Endothelial cell of umbilical vein (primary cell): ENCODE results near the gene FOSL2. TPM values are rescaled to one million over a fixed set of nuclear protein-coding genes. Genes with fewer than 3 reads are reported as not detected.

Experiments
- BruUV-seq: library from RNA; stranded (reverse); fragments of 400-500 nt; replicated peaks from 2 replicates; lab custom pipeline; 2021; lab: Mats Ljungman, UMichigan
- CTCF ChIA-PET: fragments of 300-600, 350-600 bp; sonication (Branson Sonifier 250); formaldehyde crosslinking; loops from one replicate; lab custom pipeline; 2021; ENCODE audit warnings: antibody characterized with exemption, inconsistent platforms; lab: Charles Lee
- POLR2A ChIA-PET: fragments of 300-600, 350-600 bp; sonication (Branson Sonifier 250); formaldehyde crosslinking; loops from one replicate; lab custom pipeline; 2021; ENCODE audit warnings: antibody characterized with exemption, inconsistent platforms; lab: Charles Lee
- DNase-seq: peaks from one replicate; pipeline ENCODE4 v3.0.0-alpha.2; 2011; ENCODE audit warnings: low read depth, low spot score
- FAIRE-seq: peaks from 2 replicates; lab custom pipeline; 2011; peaks lifted over from hg19 to GRCh38; lab: Jason Lieb, UNC
- H2AFZ ChIP-seq: 2 replicates; pipeline ENCODE4 v1.6.0; 2012; ENCODE audit warnings: low read depth, low read length, control low read depth, inconsistent platforms
- H3K27ac ChIP-seq: 2 replicates; pipeline ENCODE4 v1.5.1; 2011; ENCODE audit warnings: low read depth, mild to moderate bottlenecking, control low read depth, low read length, moderate library complexity; ENCODE audit not compliant: insufficient read depth
- H3K27me3 ChIP-seq, 2 experiments: 2 replicates each; pipeline versions ENCODE4 v1.6.0 to v1.6.1; 2011; ENCODE audit warnings: low read length in 2 of 2, mixed read lengths in 1 of 2; ENCODE audit not compliant: control insufficient read depth in 2 of 2, insufficient read depth in 2 of 2
- H3K36me3 ChIP-seq, 2 experiments: 2 replicates in 1 of 2; 3 replicates in 1 of 2; pipeline ENCODE4 v1.5.1; 2011; ENCODE audit warnings: low read length in 2 of 2, mild to moderate bottlenecking in 1 of 2, moderate library complexity in 1 of 2; ENCODE audit not compliant: control insufficient read depth in 2 of 2, insufficient read depth in 2 of 2; ENCODE audit errors: extremely low read depth in 1 of 2
- H3K4me1 ChIP-seq: 3 replicates; pipeline ENCODE4 v1.5.1; 2011; ENCODE audit warnings: mild to moderate bottlenecking, low read length; ENCODE audit not compliant: control insufficient read depth, insufficient read depth; ENCODE audit errors: extremely low read depth
- H3K4me2 ChIP-seq: 2 replicates; pipeline ENCODE4 v1.6.1; 2011; ENCODE audit warnings: low read length, control low read depth, mixed read lengths; ENCODE audit not compliant: insufficient read depth
- H3K4me3 ChIP-seq, 3 experiments: fragments of 200-600 bp in 1 of 3; sonication (generic), shearing (Covaris generic) in 1 of 3; replicated peaks in 1 of 3; 2 replicates each; pipeline ENCODE4 v1.5.1; 2011 to 2016; ENCODE audit warnings: control low read depth in 3 of 3, low read length in 3 of 3, mild to moderate bottlenecking in 2 of 3, inconsistent platforms in 1 of 3, low read depth in 1 of 3, moderate library complexity in 1 of 3; ENCODE audit not compliant: insufficient read depth in 1 of 3
- H3K79me2 ChIP-seq: 2 replicates; pipeline ENCODE4 v1.6.0; 2012; ENCODE audit warnings: low read length, inconsistent platforms; ENCODE audit not compliant: control insufficient read depth, insufficient read depth
- H3K9ac ChIP-seq: replicated peaks from 2 replicates; pipeline ENCODE3; 2011; ENCODE audit warnings: low read length, control low read depth; ENCODE audit not compliant: insufficient read depth; ENCODE audit errors: extremely low read depth
- H3K9me1 ChIP-seq: replicated peaks from 3 replicates; pipeline ENCODE4 v1.6.0; 2011; ENCODE audit warnings: mild to moderate bottlenecking, low read length; ENCODE audit not compliant: control insufficient read depth, insufficient read depth; ENCODE audit errors: extremely low read depth
- H3K9me3 ChIP-seq: replicated peaks from 2 replicates; pipeline ENCODE4 v1.5.1; 2012; ENCODE audit warnings: low read length, inconsistent platforms; ENCODE audit not compliant: control insufficient read depth, insufficient read depth
- H4K20me1 ChIP-seq: replicated peaks from 2 replicates; pipeline ENCODE3; 2011; ENCODE audit warnings: mild to moderate bottlenecking, low read length; ENCODE audit not compliant: control insufficient read depth, insufficient read depth; ENCODE audit errors: extremely low read depth
- CTCF ChIP-seq, 2 donors: IDR thresholded peaks; 1 replicate in 1 of 2; 2 replicates in 1 of 2; pipeline ENCODE4 v1.5.1; 2011; ENCODE audit warnings: low read length in 2 of 2, mild to moderate bottlenecking in 2 of 2, moderate library complexity in 2 of 2, control low read depth in 1 of 2, inconsistent platforms in 1 of 2, low read depth in 1 of 2; ENCODE audit not compliant: insufficient read depth in 1 of 2; ENCODE audit errors: extremely low read depth in 1 of 2
- EZH2 ChIP-seq: IDR thresholded peaks from 2 replicates; pipeline ENCODE4 v1.6.1; 2012; ENCODE audit warnings: borderline replicate concordance, low read depth, mild to moderate bottlenecking, moderate library complexity, low read length, inconsistent platforms; ENCODE audit not compliant: severe bottlenecking
- FOS ChIP-seq: IDR thresholded peaks from 2 replicates; pipeline ENCODE4 v1.6.1; 2011; ENCODE audit warnings: mild to moderate bottlenecking, low read length, moderate library complexity, borderline replicate concordance; ENCODE audit not compliant: insufficient read depth
- GATA2 ChIP-seq: IDR thresholded peaks from 2 replicates; pipeline ENCODE4 v1.7.0; 2011; ENCODE audit warnings: low read depth, mild to moderate bottlenecking, moderate library complexity, mixed read lengths, low read length; ENCODE audit not compliant: insufficient read length, insufficient read depth
- JUN ChIP-seq: IDR thresholded peaks from 2 replicates; pipeline ENCODE4 v1.6.1; 2011; ENCODE audit warnings: borderline replicate concordance, low read depth; ENCODE audit not compliant: insufficient read length, insufficient read depth
- MAX ChIP-seq: IDR thresholded peaks from 2 replicates; pipeline ENCODE4 v1.6.1; 2011; ENCODE audit not compliant: insufficient read depth, insufficient read length
- MYC ChIP-seq: IDR thresholded peaks from one replicate; pipeline ENCODE4 v1.6.1; 2011; ENCODE audit warnings: mild to moderate bottlenecking, low read depth, low read length
- POLR2AphosphoS5 ChIP-seq: IDR thresholded peaks from 2 replicates; pipeline ENCODE4 v1.6.1; 2012; ENCODE audit warnings: low read depth, mild to moderate bottlenecking, control low read depth, low read length, moderate library complexity; ENCODE audit not compliant: insufficient read depth
- dilution Hi-C: fragments of 300-500 bp; cut with MboI; formaldehyde crosslinking; loops from one replicate; pipeline ENCODE4 v1.15.0; 2019; ENCODE audit warnings: low sequenced_read_pairs; ENCODE audit not compliant: extremely low pct_ligation_motif_present
- intact Hi-C: fragments of 100-400 bp; cut with micrococcal nuclease; formaldehyde crosslinking; loops from one replicate; pipeline ENCODE4 v1.10.0; 2022
- polyA plus RNA-seq, 4 experiments: library from polyadenylated mRNA; depleted of rRNA in 3 of 4; stranded (reverse) in 3 of 4; unstranded in 1 of 4; fragments of >200 nt; gene quantifications; 2 replicates each; pipeline versions ENCODE4 v1.2.1 to v1.2.3, GENCODE V29; 2011 to 2012; ENCODE audit warnings: missing spikeins in 1 of 4
- total RNA-seq: library from RNA; stranded (reverse); gene quantifications from 2 replicates; pipeline ENCODE4 v1.2.3, GENCODE V29; 2021

FOSL2 gene
- total and polyA plus RNA-seq, 2 donors (not counting 3 experiments of a cell fraction or from before 2014, with no cell fraction given): 43.9 to 85.3 TPM

DNA sequence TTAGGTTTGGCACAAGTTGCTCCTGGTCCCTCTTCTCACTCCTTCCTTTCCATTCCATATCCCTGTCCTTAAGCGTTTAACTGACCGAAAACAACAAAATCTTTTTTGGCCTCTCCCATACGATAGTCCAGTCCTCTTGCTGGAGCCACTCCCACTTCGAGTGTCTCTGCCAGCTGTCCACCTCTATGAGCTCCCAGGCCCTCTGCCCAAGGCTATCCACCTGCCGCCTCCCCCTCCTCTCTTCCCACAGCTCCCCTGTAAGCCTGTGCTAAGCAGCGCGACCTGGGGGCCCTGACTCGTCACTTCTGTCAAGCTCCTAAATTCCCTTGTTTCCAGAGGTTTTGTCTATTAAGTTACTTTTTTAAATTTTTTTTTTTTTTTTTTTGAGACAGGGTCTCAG lies 47.0 kb upstream of the FOSL2 start:
- no peak for TF ChIP-seq POLR2AphosphoS5
- TF ChIP-seq FOS: no peak
- no peak for TF ChIP-seq MAX
- TF ChIP-seq MYC: no peak
- TF ChIP-seq CTCF (IDR thresholded peaks at IDR 0.05; ENCODE audit: extremely low read depth in 1 of 2, insufficient read depth in 1 of 2, low read depth in 1 of 2, low read length in 2 of 2): no peak
- TF ChIP-seq GATA2: no peak
- no peak for TF ChIP-seq JUN
- TF ChIP-seq EZH2: no peak
- dilution Hi-C loops: no loop called here
- CTCF ChIA-PET: no interaction called here

More for the DNA sequence above, 47.0 kb upstream of the FOSL2 start:
- Histone ChIP-seq H3K4me1 (peaks cover 18% of the 10 kb centered on the region), H3K9ac (no peak overlapping the region), H3K9me3 (no peaks in the 10 kb centered on the region), H3K9me1 (no peaks in the 10 kb centered on the region), H3K27me3 (no peaks in the 10 kb centered on the region), H3K27ac (no peak overlapping the region), H3K36me3 (no peaks in the 10 kb centered on the region), H3K79me2 (no peaks in the 10 kb centered on the region), H4K20me1 (no peaks in the 10 kb centered on the region), H3K4me2 (no peak overlapping the region), H2AFZ (no peak overlapping the region), H3K4me3 (no peak overlapping the region)
- no TSS peak for BruUV-seq
- FAIRE-seq: no peak
- POLR2A ChIA-PET: no interaction called here
- DNase-seq: no peak
- intact Hi-C loops: no loop called here
